Occipital lobe (tissue), 2 donors: ENCODE results near the gene LARGE1. TPM values are rescaled to one million over a fixed set of nuclear protein-coding genes. Genes with fewer than 3 reads are reported as not detected.
"Not testable (repeated sequence)": the region's sequence is repeated elsewhere in the genome, so short reads cannot be mapped to it uniquely, and the experiment has no call there.

Source experiments
- DNase-seq: peaks from one replicate; lab custom pipeline; 2025; lab: John Stamatoyannopoulos, UW
- total RNA-seq: library from RNA; depleted of rRNA; stranded (reverse); fragments of >200 nt; gene quantifications from one replicate; pipeline ENCODE4 v1.2.3, GENCODE V29; 2014

The LARGE1 gene
- total RNA-seq, 1 donor from 2014 or later: 37.3 TPM

GRCh38 chr22:33566495-33566894 lies 353.8 kb downstream of the LARGE1 start:
- not testable (repeated sequence) for DNase-seq

DNA sequence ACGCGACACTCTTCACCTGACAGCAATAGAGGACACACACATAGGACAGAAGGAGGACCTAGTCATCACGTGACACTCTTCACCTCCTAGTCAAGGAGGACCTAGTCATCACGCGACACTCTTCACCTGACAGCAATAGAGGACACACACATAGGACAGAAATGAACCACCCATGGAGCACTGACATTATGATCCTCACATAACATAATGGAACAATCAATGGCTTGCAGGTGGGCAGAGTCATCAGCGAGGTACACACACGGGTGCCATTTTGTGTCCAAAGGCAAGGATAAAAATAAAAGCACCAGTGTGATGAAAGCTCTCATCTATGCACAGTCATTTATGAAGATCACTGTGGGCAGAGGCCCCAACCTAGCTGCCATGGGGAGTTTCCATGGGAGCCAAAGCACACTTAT lies 354.7 kb downstream of the LARGE1 start:
- no peak for DNase-seq

GRCh38 chr22:33564683-33565082 lies 355.6 kb downstream of the LARGE1 start:
- DNase-seq: no peak

DNA sequence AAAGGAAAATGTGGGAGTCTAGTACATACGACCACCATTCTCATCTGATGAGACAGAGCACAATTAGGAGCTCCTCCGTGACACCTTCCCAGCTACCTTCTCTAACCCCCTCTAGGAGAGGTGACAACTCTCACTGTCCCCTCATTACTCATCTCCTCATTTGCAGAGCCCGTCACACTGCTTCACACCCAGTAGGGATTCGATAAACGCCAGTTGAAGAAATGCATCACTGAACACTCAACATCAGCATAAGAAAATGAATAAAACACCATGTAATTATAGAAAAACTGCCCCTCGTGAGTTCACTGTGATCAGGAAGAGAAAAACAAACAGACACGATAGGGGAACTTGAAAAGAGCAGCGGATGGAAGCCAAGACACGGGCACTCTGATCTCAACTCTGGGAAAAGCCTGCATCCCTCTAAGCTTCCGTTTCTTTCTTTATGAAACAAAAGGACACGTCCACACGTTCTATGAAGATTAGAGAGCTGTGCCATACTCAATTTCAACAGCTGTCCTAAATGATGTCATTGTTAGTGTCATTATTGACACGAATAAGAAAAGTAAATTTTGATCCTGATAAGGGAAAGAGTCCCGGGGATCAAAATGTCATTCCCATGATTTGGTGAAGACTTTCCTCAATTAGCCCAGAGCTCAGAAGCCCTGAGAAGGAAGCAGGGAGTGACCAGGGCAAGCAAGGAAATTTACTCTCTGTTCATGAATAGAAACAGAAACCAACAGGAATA lies 356.9 kb downstream of the LARGE1 start:
- DNase-seq: no peak

DNA sequence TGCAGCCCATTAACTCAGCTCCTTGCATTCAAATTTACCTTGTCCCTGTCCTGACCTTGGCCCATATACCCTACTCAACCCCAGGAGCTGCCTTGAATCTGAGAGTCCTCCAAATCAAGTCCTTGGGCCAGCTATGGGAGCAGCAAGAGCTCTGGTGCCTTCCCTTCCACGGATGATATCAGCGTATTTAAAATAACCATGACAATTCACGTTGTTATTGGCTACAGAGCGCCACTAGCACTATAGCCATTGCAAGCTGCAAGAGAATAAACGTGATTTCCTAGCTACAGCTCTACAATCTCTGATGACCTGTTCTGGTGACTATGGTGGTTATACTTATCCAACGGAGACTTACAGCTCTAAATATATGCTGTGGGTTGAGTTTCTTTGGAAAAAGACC lies 357.8 kb downstream of the LARGE1 start:
- no peak for DNase-seq

GRCh38 chr22:33561149-33561807 lies 359.0 kb downstream of the LARGE1 start:
- no peak for DNase-seq

DNA sequence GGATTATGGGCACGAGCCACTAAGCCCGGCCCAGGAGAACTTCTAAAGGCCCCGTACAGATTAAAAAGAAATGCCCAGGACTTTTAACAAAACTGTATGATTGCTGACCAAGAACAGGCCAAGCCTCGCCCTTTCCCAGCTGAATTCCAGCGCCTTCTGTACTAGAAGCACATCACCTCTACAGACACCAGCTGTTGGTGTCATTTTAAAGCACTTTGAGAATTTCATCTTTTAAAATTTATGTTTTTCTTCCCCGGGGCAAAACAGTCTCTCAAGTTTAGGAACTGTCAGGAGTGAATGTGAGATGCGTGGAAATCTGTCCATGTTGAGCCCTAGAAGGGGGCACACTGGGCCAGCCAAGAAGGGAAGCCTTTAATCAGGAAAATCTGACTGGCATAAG lies 362.4 kb downstream of the LARGE1 start:
- no peak for DNase-seq

DNA sequence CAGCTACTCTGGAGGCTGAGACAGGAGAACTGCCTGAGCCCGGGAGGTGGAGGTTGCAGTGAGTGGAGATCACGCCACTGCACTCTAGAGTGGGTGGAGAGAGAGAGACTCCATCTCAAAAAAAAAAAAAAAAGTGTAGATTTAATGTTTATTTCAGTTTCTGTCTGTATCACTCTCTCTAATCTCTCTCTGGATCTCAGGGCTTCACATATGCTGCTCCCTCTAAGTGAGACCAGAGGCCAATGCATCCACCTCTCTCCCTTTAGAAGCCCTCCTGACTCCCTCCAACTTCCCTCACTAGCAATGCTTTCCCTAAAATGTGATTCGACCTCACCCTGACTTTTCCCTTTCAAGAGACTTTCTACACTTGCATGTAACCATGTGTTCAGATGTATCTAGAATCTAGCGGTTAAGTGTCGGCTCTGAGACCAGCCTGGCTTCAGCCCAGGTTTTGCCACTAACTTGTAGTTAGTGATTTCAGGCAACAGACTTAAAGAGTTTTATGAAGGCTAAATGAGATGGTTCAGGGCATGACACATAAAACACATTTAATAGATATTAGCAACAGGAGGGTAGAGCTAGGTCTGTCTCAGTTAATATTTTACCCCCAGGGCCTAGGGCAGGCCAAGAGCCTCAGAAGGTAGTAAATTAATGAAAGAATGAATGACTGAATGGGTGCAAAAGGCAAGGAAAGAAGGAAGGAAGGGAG lies 364.3 kb downstream of the LARGE1 start:
- no peak for DNase-seq

- no peak for DNase-seq
These were observed 366.8 kb downstream of the LARGE1 start for GRCh38 chr22:33553493-33553892.

- no peak for DNase-seq
These were observed 375.6 kb downstream of the LARGE1 start for GRCh38 chr22:33544707-33545106.

GRCh38 chr22:33542722-33543121 lies 377.6 kb downstream of the LARGE1 start:
- DNase-seq: no peak

- no peak for DNase-seq
These were observed 378.1 kb downstream of the LARGE1 start for GRCh38 chr22:33542153-33542552.

DNA sequence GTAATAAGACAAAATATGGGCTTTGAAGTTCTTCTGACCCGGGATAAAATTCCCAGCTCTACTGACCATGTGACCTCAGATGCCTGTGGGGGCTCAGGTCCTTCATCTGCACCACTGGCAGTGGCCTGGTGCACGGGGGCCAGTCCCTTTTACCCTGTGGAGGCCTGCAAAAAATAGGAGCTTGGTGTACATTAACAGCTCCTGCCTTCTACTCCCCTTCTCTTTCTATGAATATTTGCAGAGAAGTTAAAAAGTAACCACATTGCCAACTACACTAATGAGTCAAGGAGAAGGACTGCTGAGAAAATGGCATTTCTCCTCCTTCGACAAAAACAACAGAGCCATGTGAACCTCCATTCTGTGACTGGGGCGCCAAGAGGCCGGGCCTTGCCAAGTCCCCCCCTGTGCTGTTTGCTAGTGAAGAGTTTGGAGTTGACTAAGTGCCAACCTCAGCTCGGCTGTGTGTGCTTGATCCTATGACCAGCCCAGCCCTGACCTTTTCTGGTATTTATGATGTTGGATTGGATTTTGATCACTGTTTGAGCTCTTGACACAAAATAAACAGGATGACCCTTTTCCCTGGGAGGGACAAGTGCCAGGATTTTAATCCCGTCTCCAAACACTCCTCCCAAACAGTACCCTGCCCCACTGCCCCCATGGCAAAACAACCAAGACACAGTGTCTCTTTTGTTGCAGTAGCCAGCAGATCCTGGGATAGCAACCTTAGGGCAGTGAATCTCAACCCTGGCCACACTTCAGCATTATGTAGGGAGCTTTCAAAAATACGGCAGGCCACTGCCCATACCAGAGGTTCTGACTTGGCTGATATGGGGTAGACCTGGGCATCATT lies 380.1 kb downstream of the LARGE1 start:
- no peak for DNase-seq

GRCh38 chr22:33539202-33539901 lies 380.9 kb downstream of the LARGE1 start:
- no peak for DNase-seq

- DNase-seq: no peak
These were observed 381.9 kb downstream of the LARGE1 start for GRCh38 chr22:33538277-33538885.

DNA sequence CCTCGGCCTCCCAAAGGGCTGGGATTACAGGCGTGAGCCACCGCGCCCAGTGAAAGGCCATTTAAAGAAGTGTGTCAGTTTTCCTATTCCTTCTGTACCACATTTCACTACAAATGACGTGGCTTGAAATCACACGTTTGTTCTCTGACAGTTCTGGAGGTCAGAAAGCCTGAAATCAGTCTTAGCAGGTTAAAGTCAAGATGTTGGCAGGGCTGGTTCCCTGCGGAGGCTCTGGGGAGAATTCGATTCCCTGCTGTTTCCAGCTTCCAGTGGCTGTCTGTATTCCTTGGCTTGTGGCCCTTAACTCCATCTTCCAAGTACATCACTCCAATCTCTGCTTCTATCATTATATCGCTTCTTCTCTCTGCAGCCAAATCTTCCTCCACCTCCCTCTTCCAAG lies 383.2 kb downstream of the LARGE1 start:
- DNase-seq: no peak

DNA sequence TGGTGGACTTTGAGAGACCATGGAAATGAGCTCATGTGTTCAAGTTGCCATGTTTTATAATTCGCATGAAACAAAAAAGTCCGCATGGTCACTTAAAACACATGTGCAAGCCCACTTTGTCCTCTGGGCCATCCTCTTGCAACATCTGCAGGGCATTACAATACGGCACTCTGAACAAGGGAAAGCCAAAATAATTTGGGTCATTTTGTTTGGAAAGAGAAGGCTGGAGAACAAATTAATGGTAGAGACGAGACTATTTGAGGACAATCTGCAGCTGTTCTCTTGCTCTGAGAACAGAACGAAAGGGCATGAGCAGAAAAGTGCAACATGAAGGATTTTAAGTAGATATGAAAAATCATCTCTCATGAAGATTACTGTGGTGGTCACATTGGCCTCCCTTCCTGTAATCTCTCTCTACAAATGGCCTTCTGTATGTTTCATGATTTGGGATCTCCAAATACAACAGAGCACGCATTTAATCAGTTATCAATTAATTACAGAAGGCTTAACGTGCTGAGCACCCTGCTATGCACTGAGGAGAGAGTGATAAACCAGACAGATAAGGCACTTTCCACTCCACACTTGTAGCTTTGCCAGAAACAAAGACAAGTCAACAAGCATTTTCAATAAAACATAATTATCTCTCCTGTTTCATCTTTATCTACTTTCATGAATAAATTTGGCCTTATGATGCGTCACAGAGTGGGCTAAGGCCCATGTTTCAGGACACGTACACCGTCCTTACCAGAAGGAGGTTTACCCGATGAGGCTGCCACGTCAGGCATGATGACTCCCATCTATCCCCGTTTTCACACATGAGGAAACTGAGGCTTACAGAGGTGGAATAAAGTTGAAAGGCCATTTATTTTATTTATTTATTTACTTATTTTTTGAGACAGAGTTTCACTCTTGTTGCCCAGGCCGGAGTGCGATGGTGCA lies 384.1 kb downstream of the LARGE1 start:
- no peak for DNase-seq

DNA sequence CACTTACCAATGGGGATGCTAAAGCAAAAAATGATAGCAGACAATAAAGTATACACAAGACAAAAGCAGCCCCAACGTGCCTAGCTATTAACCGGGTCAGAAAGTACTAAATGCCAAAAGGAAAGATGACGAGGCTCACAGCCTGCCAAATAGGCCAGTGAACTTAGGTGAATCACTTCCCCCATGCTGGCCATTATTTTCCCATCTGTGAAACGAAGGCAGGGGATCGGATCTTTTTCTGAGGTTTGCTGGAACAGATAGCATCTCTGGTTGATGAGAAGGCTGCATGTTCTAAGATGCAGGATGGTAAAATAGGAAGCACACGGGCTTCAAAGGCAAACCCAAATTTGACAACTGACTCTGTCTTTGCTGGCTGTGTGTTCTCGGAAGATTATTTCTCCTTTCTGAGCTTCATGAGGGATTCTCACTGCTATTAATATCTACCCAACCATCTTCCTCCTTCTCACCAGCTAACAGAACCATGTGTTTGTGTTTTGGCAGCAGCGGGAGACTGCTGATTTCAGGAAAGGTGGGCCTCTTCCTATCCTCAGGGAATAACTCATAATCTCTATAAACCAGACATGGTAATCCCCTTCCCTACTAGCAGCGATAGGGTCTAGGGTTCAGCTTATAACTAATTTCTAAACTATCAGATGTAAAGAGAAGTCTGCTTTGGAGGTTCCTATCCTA lies 390.7 kb downstream of the LARGE1 start:
- DNase-seq: no peak

- no peak for DNase-seq
These were observed 392.1 kb downstream of the LARGE1 start for GRCh38 chr22:33528183-33528582.
